ENCODE data around the gene TBC1D9.

TBC1D9 gene

DNA sequence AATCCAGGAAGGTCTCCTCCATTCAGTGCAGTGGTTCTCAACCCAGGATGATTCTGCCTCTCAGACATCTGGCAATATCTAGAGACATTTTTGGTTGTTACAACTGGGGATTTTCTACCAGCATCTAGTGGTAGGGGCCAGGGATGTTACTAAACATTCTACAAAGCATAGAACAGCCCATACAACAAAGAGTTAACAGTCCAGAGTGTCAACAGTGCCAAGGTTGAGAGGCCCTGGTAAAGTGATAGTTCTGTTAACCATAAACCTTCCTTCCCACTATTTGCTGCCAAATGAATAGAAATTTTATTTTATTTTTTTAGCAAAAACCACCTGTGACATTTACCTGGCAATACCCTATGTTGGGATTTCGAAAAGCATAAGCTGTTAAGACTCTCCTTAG is 94.6 kb downstream of the TBC1D9 start:
- no peak overlapping the region for H3K9ac ChIP-seq (ENCODE audit: low read length)
- H2AFZ ChIP-seq (ENCODE audit: low read length): no peak overlapping the region
- no peaks in the 10 kb centered on the region for H4K20me1 ChIP-seq (ENCODE audit: insufficient read depth, low read length)
- H3K4me1 ChIP-seq (ENCODE audit: insufficient read depth, low read length, severe bottlenecking): no peaks in the 10 kb centered on the region
- H3K9me2 ChIP-seq (ENCODE audit: low read depth, low read length): no peaks in the 10 kb centered on the region
- no peaks in the 10 kb centered on the region for H3K27me3 ChIP-seq (ENCODE audit: insufficient read depth, low read length)
- no peak overlapping the region for H3K4me3 ChIP-seq (ENCODE audit: low read depth, low read length, poor library complexity, severe bottlenecking)
- no peaks in the 10 kb centered on the region for H3K36me3 ChIP-seq (ENCODE audit: insufficient read depth, low read length)
- no peaks in the 10 kb centered on the region for H3F3A ChIP-seq (ENCODE audit: insufficient read depth, low read length)
- H3K9me3 ChIP-seq (ENCODE audit: low read length): no peaks in the 10 kb centered on the region
- no peak for TF ChIP-seq EZH2 (IDR thresholded peaks at IDR 0.05; ENCODE audit: borderline replicate concordance, low read length)
- TF ChIP-seq, protein P1, sequence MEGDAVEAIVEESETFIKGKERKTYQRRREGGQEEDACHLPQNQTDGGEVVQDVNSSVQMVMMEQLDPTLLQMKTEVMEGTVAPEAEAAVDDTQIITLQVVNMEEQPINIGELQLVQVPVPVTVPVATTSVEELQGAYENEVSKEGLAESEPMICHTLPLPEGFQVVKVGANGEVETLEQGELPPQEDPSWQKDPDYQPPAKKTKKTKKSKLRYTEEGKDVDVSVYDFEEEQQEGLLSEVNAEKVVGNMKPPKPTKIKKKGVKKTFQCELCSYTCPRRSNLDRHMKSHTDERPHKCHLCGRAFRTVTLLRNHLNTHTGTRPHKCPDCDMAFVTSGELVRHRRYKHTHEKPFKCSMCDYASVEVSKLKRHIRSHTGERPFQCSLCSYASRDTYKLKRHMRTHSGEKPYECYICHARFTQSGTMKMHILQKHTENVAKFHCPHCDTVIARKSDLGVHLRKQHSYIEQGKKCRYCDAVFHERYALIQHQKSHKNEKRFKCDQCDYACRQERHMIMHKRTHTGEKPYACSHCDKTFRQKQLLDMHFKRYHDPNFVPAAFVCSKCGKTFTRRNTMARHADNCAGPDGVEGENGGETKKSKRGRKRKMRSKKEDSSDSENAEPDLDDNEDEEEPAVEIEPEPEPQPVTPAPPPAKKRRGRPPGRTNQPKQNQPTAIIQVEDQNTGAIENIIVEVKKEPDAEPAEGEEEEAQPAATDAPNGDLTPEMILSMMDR (IDR thresholded peaks at IDR 0.05; ENCODE audit: low read length): no peak
- H3K79me2 ChIP-seq (ENCODE audit: insufficient read depth, low read length): no peaks in the 10 kb centered on the region
- H3K4me2 ChIP-seq (ENCODE audit: low read length): no peak overlapping the region
- no peak overlapping the region for H3K27ac ChIP-seq (ENCODE audit: low read depth, low read length, poor library complexity, severe bottlenecking)

DNA sequence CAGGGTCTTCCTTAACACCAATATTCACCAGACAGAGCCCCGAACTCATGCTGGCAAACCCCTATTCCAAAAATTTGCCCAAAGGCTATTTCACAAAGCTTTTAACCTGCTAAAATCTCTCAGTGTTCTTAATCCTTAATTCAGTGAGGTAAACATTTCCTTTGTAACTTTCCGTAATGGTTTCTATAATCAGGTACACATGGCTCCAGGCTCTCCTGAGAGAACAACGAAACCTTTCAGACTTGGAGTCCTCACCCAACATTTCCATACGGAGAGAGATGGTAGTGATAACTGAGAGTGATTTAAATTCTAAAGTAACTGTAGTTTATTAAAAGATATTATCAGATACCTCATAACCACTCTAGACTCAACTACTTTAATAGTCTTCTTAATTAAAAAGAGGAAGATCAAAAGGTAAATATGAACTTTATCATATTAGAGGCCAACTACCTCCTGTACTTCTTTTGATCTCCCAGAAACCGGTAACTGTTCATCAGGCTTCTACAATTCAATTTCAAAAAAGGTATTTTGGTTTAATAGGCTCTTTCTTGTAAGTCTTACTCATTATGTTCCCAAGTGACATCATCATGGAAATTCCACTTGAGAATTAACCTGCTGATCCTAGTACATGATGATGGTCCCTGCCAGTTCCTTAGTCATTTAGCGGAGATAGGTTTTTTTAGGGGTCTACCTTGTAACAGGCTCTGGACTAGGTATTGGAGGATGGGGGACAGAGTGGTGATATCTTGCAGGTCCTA is 96.1 kb downstream of the TBC1D9 start:
- Histone ChIP-seq H3K27ac (ENCODE audit: low read depth, low read length, poor library complexity, severe bottlenecking) (no peak overlapping the region), H2AFZ (ENCODE audit: low read length) (no peak overlapping the region), H3K36me3 (ENCODE audit: insufficient read depth, low read length) (no peaks in the 10 kb centered on the region)

DNA sequence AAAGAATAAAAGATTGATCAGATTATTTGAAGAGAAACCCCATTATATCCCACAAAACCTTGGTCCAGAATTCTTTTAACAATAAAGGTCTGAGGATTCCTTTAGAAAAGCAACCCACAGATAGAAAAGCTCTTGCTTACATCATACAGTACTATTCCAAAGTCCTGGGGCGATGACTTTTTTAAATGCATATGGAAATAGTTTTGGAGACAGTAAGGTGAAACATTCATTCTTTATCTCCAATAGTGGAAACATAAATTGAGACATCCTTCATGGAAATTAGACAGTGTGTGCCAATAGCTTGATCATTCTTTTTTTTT is 101.7 kb downstream of the TBC1D9 start:
- no peak overlapping the region for H3K9ac ChIP-seq (ENCODE audit: low read length)
- no peaks in the 10 kb centered on the region for H3K9me3 ChIP-seq (ENCODE audit: low read length)
- no peak overlapping the region for H3K27ac ChIP-seq (ENCODE audit: low read depth, low read length, poor library complexity, severe bottlenecking)
- H4K20me1 ChIP-seq (ENCODE audit: insufficient read depth, low read length): no peaks in the 10 kb centered on the region
- H3K9me2 ChIP-seq (ENCODE audit: low read depth, low read length): no peaks in the 10 kb centered on the region
- H3K79me2 ChIP-seq (ENCODE audit: insufficient read depth, low read length): no peaks in the 10 kb centered on the region
- no peaks in the 10 kb centered on the region for H3F3A ChIP-seq (ENCODE audit: insufficient read depth, low read length)
- no peak overlapping the region for H2AFZ ChIP-seq (ENCODE audit: low read length)
- H3K36me3 ChIP-seq (ENCODE audit: insufficient read depth, low read length): no peaks in the 10 kb centered on the region
- H3K4me3 ChIP-seq (ENCODE audit: low read depth, low read length, poor library complexity, severe bottlenecking): no peak overlapping the region
- H3K27me3 ChIP-seq (ENCODE audit: insufficient read depth, low read length): no peaks in the 10 kb centered on the region
- TF ChIP-seq, protein P1 (IDR thresholded peaks at IDR 0.05; ENCODE audit: low read length): no peak
- no peak overlapping the region for H3K4me2 ChIP-seq (ENCODE audit: low read length)
- H3K4me1 ChIP-seq (ENCODE audit: insufficient read depth, low read length, severe bottlenecking): no peaks in the 10 kb centered on the region

More for the DNA sequence above, 96.1 kb downstream of the TBC1D9 start:
- TF ChIP-seq, protein P1 (IDR thresholded peaks at IDR 0.05; ENCODE audit: low read length): no peak
- no peak for TF ChIP-seq EZH2 (IDR thresholded peaks at IDR 0.05; ENCODE audit: borderline replicate concordance, low read length)
- Histone ChIP-seq H3K9ac (ENCODE audit: low read length) (no peak overlapping the region), H3K9me2 (ENCODE audit: low read depth, low read length) (no peaks in the 10 kb centered on the region), H3K79me2 (ENCODE audit: insufficient read depth, low read length) (no peaks in the 10 kb centered on the region), H3K4me1 (ENCODE audit: insufficient read depth, low read length, severe bottlenecking) (no peaks in the 10 kb centered on the region), H3K27me3 (ENCODE audit: insufficient read depth, low read length) (no peaks in the 10 kb centered on the region), H3K9me3 (ENCODE audit: low read length) (no peaks in the 10 kb centered on the region), H4K20me1 (ENCODE audit: insufficient read depth, low read length) (no peaks in the 10 kb centered on the region), H3F3A (ENCODE audit: insufficient read depth, low read length) (no peaks in the 10 kb centered on the region), H3K4me3 (ENCODE audit: low read depth, low read length, poor library complexity, severe bottlenecking) (no peak overlapping the region), H3K4me2 (ENCODE audit: low read length) (no peak overlapping the region)
